WTC11 (cell line): ENCODE data around the gene PPP1R26. TPM values are rescaled to one million over a fixed set of nuclear protein-coding genes. Genes with fewer than 3 reads are reported as not detected.

Experiments used
- ARID4B ChIP-seq: sonication (generic); formaldehyde crosslinking; IDR thresholded peaks from 2 replicates; pipeline ENCODE4 v1.8.0; 2023; ENCODE audit warnings: missing genetic modification reagents, mild to moderate bottlenecking, borderline replicate concordance
- IRF2 ChIP-seq: sonication (generic); formaldehyde crosslinking; IDR thresholded peaks from 2 replicates; pipeline ENCODE4 v1.8.0; 2022; ENCODE audit warnings: low read depth, missing genetic modification reagents, borderline replicate concordance
- MLX ChIP-seq: sonication (generic); formaldehyde crosslinking; IDR thresholded peaks from 2 replicates; pipeline ENCODE4 v1.8.1; 2023; ENCODE audit warnings: mild to moderate bottlenecking, missing genetic modification reagents, moderate library complexity
- NR2C2 ChIP-seq: sonication (generic); formaldehyde crosslinking; IDR thresholded peaks from 2 replicates; pipeline ENCODE4 v1.8.0; 2022; ENCODE audit warnings: mild to moderate bottlenecking, missing genetic modification reagents
- USF2 ChIP-seq: sonication (generic); formaldehyde crosslinking; IDR thresholded peaks from 2 replicates; pipeline ENCODE4 v1.8.1; 2023; ENCODE audit warnings: mild to moderate bottlenecking, missing genetic modification reagents, moderate library complexity
- ZNF138 ChIP-seq: sonication (generic); formaldehyde crosslinking; conservative IDR thresholded peaks from 2 replicates; pipeline ENCODE4 v1.8.1; 2022; ENCODE audit warnings: mild to moderate bottlenecking, moderate library complexity, missing genetic modification reagents
- ZNF281 ChIP-seq: sonication (generic); formaldehyde crosslinking; IDR thresholded peaks from 2 replicates; pipeline ENCODE4 v1.8.0; 2023; ENCODE audit warnings: mild to moderate bottlenecking, missing genetic modification reagents
- ZNF423 ChIP-seq: fragments of 250-450 bp; sonication (Bioruptor Pico); IDR thresholded peaks from 2 replicates; pipeline ENCODE4 v2.1.2; 2022; ENCODE audit warnings: mild to moderate bottlenecking, moderate library complexity
- ZNF425 ChIP-seq: fragments of 250-450 bp; sonication (Bioruptor Pico); conservative IDR thresholded peaks from 2 replicates; pipeline ENCODE4 v1.9.0; 2021; ENCODE audit warnings: mild to moderate bottlenecking
- ZNF532 ChIP-seq: fragments of 250-450 bp; sonication (Bioruptor Pico); IDR thresholded peaks from 2 replicates; pipeline ENCODE4 v1.9.0; 2021; ENCODE audit warnings: mild to moderate bottlenecking, borderline replicate concordance
- total RNA-seq: library from RNA; stranded (reverse); gene quantifications from 3 replicates; pipeline ENCODE4 v1.2.3, GENCODE V29; 2021

PPP1R26 gene
- total RNA-seq, 1 experiment from 2014 or later: 44.4 TPM

- no peak for TF ChIP-seq ZNF281 (CRISPR knock-in tag)
- TF ChIP-seq ZNF138: no peak
- no peak for TF ChIP-seq ZNF532 (CRISPR knock-in tag)
- TF ChIP-seq ARID4B: peak; percentile 58; the same call in 1 of the 2 replicates
- no peak for TF ChIP-seq ZNF425 (CRISPR knock-in tag)
- no peak for TF ChIP-seq NR2C2 (CRISPR knock-in tag)
- no peak for TF ChIP-seq MLX (CRISPR knock-in tag)
- TF ChIP-seq USF2 (CRISPR knock-in tag): peak; percentile 98
- no peak for TF ChIP-seq IRF2 (CRISPR knock-in tag)
- TF ChIP-seq ZNF423: 0 out of 2 replicates have a peak, but pooled peaks have one; percentile 19
- TF ChIP-seq, all 79 proteins: peak for 7
Observed at GRCh38 chr9:135499326-135500070, 19.9 kb downstream of the PPP1R26 start (continued).
